DND-41 (cell line): Measurements from ENCODE around the gene ENTREP1.

Source experiments
- ATAC-seq: fragments of 200-7000 bp; cut with Tn5 transposase; 3 replicates; pipeline ENCODE4 v1.9.1; 2021; ENCODE audit warnings: low read depth; ENCODE audit not compliant: insufficient read depth
- DNase-seq: peaks from one replicate; pipeline ENCODE4 v3.0.0-alpha.2; 2020
- H2AFZ ChIP-seq: 2 replicates; pipeline ENCODE4 v1.6.0; 2012; ENCODE audit warnings: low read depth, low read length
- H3K27ac ChIP-seq: 2 replicates; pipeline ENCODE4 v1.5.1; 2012; ENCODE audit warnings: low read length, inconsistent platforms
- H3K27me3 ChIP-seq: fragments of 200-600 bp; sonication (generic); 2 replicates; pipeline ENCODE4 v1.6.0; 2012; ENCODE audit warnings: low read length, mild to moderate bottlenecking, inconsistent platforms; ENCODE audit not compliant: insufficient read depth, poor library complexity
- H3K36me3 ChIP-seq: 2 replicates; pipeline ENCODE4 v1.5.1; 2012; ENCODE audit warnings: low read length, inconsistent platforms; ENCODE audit not compliant: insufficient read depth
- H3K4me1 ChIP-seq: 2 replicates; pipeline ENCODE4 v1.5.1; 2012; ENCODE audit warnings: mild to moderate bottlenecking, low read length; ENCODE audit not compliant: insufficient read depth
- H3K4me2 ChIP-seq: 2 replicates; pipeline ENCODE4 v1.6.0; 2012; ENCODE audit warnings: mild to moderate bottlenecking, moderate library complexity, low read length, inconsistent platforms; ENCODE audit not compliant: insufficient read depth
- H3K4me3 ChIP-seq, 2 experiments: fragments of 200-600 bp in 1 of 2; shearing (Covaris generic) in 1 of 2; 2 replicates each; pipeline ENCODE4 v1.5.1; 2012 to 2016; ENCODE audit warnings: inconsistent platforms in 2 of 2, low read length in 2 of 2, mild to moderate bottlenecking in 2 of 2, low read depth in 1 of 2, moderate library complexity in 1 of 2
- H3K79me2 ChIP-seq: 2 replicates; pipeline ENCODE4 v1.6.0; 2012; ENCODE audit warnings: low read length, inconsistent platforms; ENCODE audit not compliant: insufficient read depth
- H3K9ac ChIP-seq: 2 replicates; pipeline ENCODE4 v1.6.0; 2012; ENCODE audit warnings: low read depth, mild to moderate bottlenecking, inconsistent platforms, low read length, moderate library complexity
- H3K9me3 ChIP-seq: 2 replicates; pipeline ENCODE4 v1.5.1; 2012; ENCODE audit warnings: low read length, moderate library complexity, mild to moderate bottlenecking, inconsistent platforms; ENCODE audit not compliant: insufficient read depth, severe bottlenecking
- H4K20me1 ChIP-seq: 2 replicates; pipeline ENCODE4 v1.6.0; 2012; ENCODE audit warnings: low read length; ENCODE audit not compliant: insufficient read depth
- CTCF ChIP-seq: IDR thresholded peaks from 2 replicates; pipeline ENCODE4 v1.5.1; 2012; ENCODE audit warnings: borderline replicate concordance, low read length, moderate library complexity, mild to moderate bottlenecking; ENCODE audit not compliant: poor library complexity, severe bottlenecking; ENCODE audit errors: extremely low read depth
- EZH2 ChIP-seq: IDR thresholded peaks from 3 replicates; pipeline ENCODE4 v1.6.1; 2012; ENCODE audit warnings: borderline replicate concordance, low read depth, mild to moderate bottlenecking, moderate library complexity, low read length, inconsistent platforms; ENCODE audit not compliant: severe bottlenecking

Gene ENTREP1

GRCh38 chr9:69411931-69412740, 87.1 kb downstream of the ENTREP1 start:
- ATAC-seq (no peak), DNase-seq (no peak)
- Histone ChIP-seq H4K20me1 (no peaks in the 10 kb centered on the region), H3K9me3 (no peaks in the 10 kb centered on the region), H3K9ac (no peak overlapping the region), H3K4me1 (no peaks in the 10 kb centered on the region), H3K27me3 (no peaks in the 10 kb centered on the region), H3K4me2 (no peak overlapping the region), H3K79me2 (no peaks in the 10 kb centered on the region), H3K4me3 (no peak overlapping the region), H3K36me3 (no peaks in the 10 kb centered on the region), H2AFZ (no peak overlapping the region), H3K27ac (no peak overlapping the region)
- TF ChIP-seq CTCF (no peak), EZH2 (no peak)

GRCh38 chr9:69412741-69413150, 87.7 kb downstream of the ENTREP1 start:
- Histone ChIP-seq H2AFZ (no peak overlapping the region), H3K36me3 (no peaks in the 10 kb centered on the region), H3K4me2 (no peak overlapping the region), H4K20me1 (no peaks in the 10 kb centered on the region), H3K9ac (no peak overlapping the region), H3K27me3 (no peaks in the 10 kb centered on the region), H3K4me1 (no peaks in the 10 kb centered on the region), H3K27ac (no peak overlapping the region), H3K4me3 (no peak overlapping the region), H3K9me3 (no peaks in the 10 kb centered on the region), H3K79me2 (no peaks in the 10 kb centered on the region)
- no peak for DNase-seq
- TF ChIP-seq EZH2 (no peak), CTCF (peak; percentile 32)
- ATAC-seq: no peak

GRCh38 chr9:69420611-69421270, 95.7 kb downstream of the ENTREP1 start:
- Histone ChIP-seq H3K9me3 (no peaks in the 10 kb centered on the region), H3K27ac (no peak overlapping the region), H3K4me1 (no peaks in the 10 kb centered on the region), H3K27me3 (no peaks in the 10 kb centered on the region), H4K20me1 (no peaks in the 10 kb centered on the region), H2AFZ (no peak overlapping the region), H3K79me2 (no peaks in the 10 kb centered on the region), H3K4me2 (no peak overlapping the region), H3K9ac (no peak overlapping the region), H3K4me3 (no peak overlapping the region), H3K36me3 (no peaks in the 10 kb centered on the region)
- no peak for DNase-seq
- ATAC-seq: no peak
- TF ChIP-seq EZH2 (no peak), CTCF (no peak)
